IMR-90 (cell line): ENCODE measurements around the gene BCL11A. TPM values are rescaled to one million over a fixed set of nuclear protein-coding genes. Genes with fewer than 3 reads are reported as not detected.

Experiments
- ATAC-seq: fragments of 200-7000 bp; cut with Tn5 transposase; 2 replicates; pipeline ENCODE4 v1.9.1; 2020; ENCODE audit warnings: low read depth, mild to moderate bottlenecking, moderate library complexity
- BruUV-seq: library from RNA; stranded (reverse); fragments of 400-500 nt; replicated peaks from 2 replicates; lab custom pipeline; 2021; lab: Mats Ljungman, UMichigan
- CTCF ChIA-PET: fragments of 300-600 bp; formaldehyde crosslinking; extraction: SDS; loops from one replicate; lab custom pipeline; 2021; ENCODE audit warnings: antibody characterized with exemption; lab: Yijun Ruan, JAX
- POLR2A ChIA-PET: fragments of 300-600 bp; sonication (Branson Sonifier 250); formaldehyde crosslinking; loops from one replicate; lab custom pipeline; 2022; ENCODE audit warnings: antibody characterized with exemption; ENCODE audit not compliant: unreplicated experiment; lab: Charles Lee
- DNase-seq: peaks from one replicate; pipeline ENCODE4 v3.0.0; 2013
- H2AFZ ChIP-seq: replicated peaks from 2 replicates; pipeline ENCODE3; 2013; ENCODE audit warnings: low read length, mild to moderate bottlenecking; ENCODE audit not compliant: poor library complexity
- H2AK5ac ChIP-seq: 2 replicates; pipeline ENCODE4 v1.6.1; 2013; ENCODE audit warnings: low read depth, low read length, inconsistent platforms
- H2AK9ac ChIP-seq: replicated peaks from 2 replicates; pipeline ENCODE3; 2013; ENCODE audit warnings: mild to moderate bottlenecking, low read depth, low read length, moderate library complexity; ENCODE audit not compliant: poor library complexity
- H2BK120ac ChIP-seq: 2 replicates; pipeline ENCODE4 v1.6.1; 2013; ENCODE audit warnings: low read depth, low read length, inconsistent platforms
- H2BK15ac ChIP-seq: 3 replicates; pipeline ENCODE4 v1.6.1; 2013; ENCODE audit warnings: low read depth, low read length, inconsistent platforms
- H2BK20ac ChIP-seq: 2 replicates; pipeline ENCODE4 v1.6.1; 2013; ENCODE audit warnings: low read depth, mild to moderate bottlenecking, inconsistent platforms, low read length, moderate library complexity
- H2BK5ac ChIP-seq: 2 replicates; pipeline ENCODE4 v1.6.1; 2013; ENCODE audit warnings: mild to moderate bottlenecking, low read depth, low read length, inconsistent platforms; ENCODE audit not compliant: poor library complexity, severe bottlenecking
- H3K14ac ChIP-seq: replicated peaks from 2 replicates; pipeline ENCODE4 v1.6.1; 2013; ENCODE audit warnings: low read depth, low read length, inconsistent platforms
- H3K18ac ChIP-seq: 2 replicates; pipeline ENCODE4 v1.6.1; 2013; ENCODE audit warnings: low read depth, low read length, control low read depth
- H3K23ac ChIP-seq: 2 replicates; pipeline ENCODE4 v1.6.1; 2013; ENCODE audit warnings: low read depth, low read length, inconsistent platforms
- H3K27ac ChIP-seq: 2 replicates; pipeline ENCODE4 v1.5.1; 2013; ENCODE audit warnings: mild to moderate bottlenecking, control low read depth, low read length; ENCODE audit not compliant: insufficient read depth
- H3K27me3 ChIP-seq: 2 replicates; pipeline ENCODE4 v1.6.1; 2013; ENCODE audit warnings: low read length; ENCODE audit not compliant: control insufficient read depth, insufficient read depth
- H3K36me3 ChIP-seq: 2 replicates; pipeline ENCODE4 v1.6.1; 2013; ENCODE audit warnings: low read length, mixed read lengths; ENCODE audit not compliant: control insufficient read depth, insufficient read depth
- H3K4ac ChIP-seq: 2 replicates; pipeline ENCODE4 v1.6.1; 2013; ENCODE audit warnings: low read depth, low read length, inconsistent platforms
- H3K4me1 ChIP-seq: 2 replicates; pipeline ENCODE4 v1.6.1; 2013; ENCODE audit warnings: low read length, mixed read lengths; ENCODE audit not compliant: control insufficient read depth, insufficient read depth
- H3K4me2 ChIP-seq: 2 replicates; pipeline ENCODE4 v1.6.1; 2013; ENCODE audit warnings: low read depth, mild to moderate bottlenecking, control low read depth, low read length, moderate library complexity
- H3K4me3 ChIP-seq: 2 replicates; pipeline ENCODE4 v1.5.1; 2013; ENCODE audit warnings: low read depth, mild to moderate bottlenecking, control low read depth, low read length, moderate library complexity; ENCODE audit not compliant: insufficient read depth
- H3K56ac ChIP-seq: 2 replicates; pipeline ENCODE4 v1.6.1; 2013; ENCODE audit warnings: low read length, inconsistent platforms; ENCODE audit not compliant: insufficient read depth; ENCODE audit errors: extremely low read depth
- H3K79me1 ChIP-seq, 2 experiments: 2 replicates each; pipeline ENCODE4 v1.6.1; 2013; ENCODE audit warnings: low read length in 2 of 2, inconsistent platforms in 1 of 2, low read depth in 1 of 2
- H3K9ac ChIP-seq: 2 replicates; pipeline ENCODE4 v1.6.1; 2013; ENCODE audit warnings: low read depth, low read length, control low read depth
- H3K9me1 ChIP-seq: 2 replicates; pipeline ENCODE4 v1.6.1; 2013; ENCODE audit warnings: low read length, inconsistent platforms; ENCODE audit not compliant: insufficient read depth
- H3K9me3 ChIP-seq: 2 replicates; pipeline ENCODE4 v1.6.1; 2013; ENCODE audit warnings: low read length; ENCODE audit not compliant: control insufficient read depth, insufficient read depth
- H4K20me1 ChIP-seq: 2 replicates; pipeline ENCODE4 v1.6.1; 2013; ENCODE audit warnings: low read length, inconsistent platforms; ENCODE audit not compliant: insufficient read depth
- H4K5ac ChIP-seq: 2 replicates; pipeline ENCODE4 v1.6.1; 2013; ENCODE audit warnings: mild to moderate bottlenecking, low read depth, low read length, control low read depth
- H4K8ac ChIP-seq, 2 experiments: 2 replicates each; pipeline ENCODE4 v1.6.1; 2013; ENCODE audit warnings: low read depth in 2 of 2, low read length in 2 of 2, control low read depth in 1 of 2, inconsistent platforms in 1 of 2
- H4K91ac ChIP-seq: 2 replicates; pipeline ENCODE4 v1.6.1; 2013; ENCODE audit warnings: low read depth, low read length, inconsistent platforms; ENCODE audit not compliant: insufficient read depth
- BHLHE40 ChIP-seq: fragments of 150-350 bp; IDR thresholded peaks from 2 replicates; pipeline ENCODE4 v1.6.1; 2016; ENCODE audit warnings: mild to moderate bottlenecking, low read depth, low read length
- CEBPB ChIP-seq: IDR thresholded peaks from 2 replicates; pipeline ENCODE4 v1.6.1; 2012; ENCODE audit warnings: low read depth, low read length, improper control_type of control experiment
- FOS ChIP-seq: fragments of 150-350 bp; IDR thresholded peaks from 2 replicates; pipeline ENCODE4 v1.6.1; 2016; ENCODE audit warnings: low read depth, low read length
- MAFK ChIP-seq: IDR thresholded peaks from 2 replicates; pipeline ENCODE4 v1.6.1; 2012; ENCODE audit warnings: low read depth, low read length, improper control_type of control experiment
- MAZ ChIP-seq: IDR thresholded peaks from 2 replicates; pipeline ENCODE4 v1.6.1; 2012; ENCODE audit warnings: low read depth, mild to moderate bottlenecking, low read length, improper control_type of control experiment, moderate library complexity, borderline replicate concordance
- MXI1 ChIP-seq: IDR thresholded peaks from 2 replicates; pipeline ENCODE4 v1.6.1; 2012; ENCODE audit warnings: low read depth, mild to moderate bottlenecking, low read length, moderate library complexity, borderline replicate concordance
- NFE2L2 ChIP-seq: fragments of 150-350 bp; IDR thresholded peaks from 2 replicates; pipeline ENCODE4 v1.6.1; 2016; ENCODE audit warnings: low read depth, mild to moderate bottlenecking, low read length
- RAD21 ChIP-seq: IDR thresholded peaks from 2 replicates; pipeline ENCODE4 v1.6.1; 2012; ENCODE audit warnings: low read length, improper control_type of control experiment
- RCOR1 ChIP-seq: IDR thresholded peaks from 2 replicates; pipeline ENCODE4 v1.6.1; 2012; ENCODE audit warnings: mild to moderate bottlenecking, low read length, improper control_type of control experiment; ENCODE audit not compliant: insufficient replicate concordance
- RFX5 ChIP-seq: IDR thresholded peaks from 2 replicates; pipeline ENCODE4 v1.8.0; 2012; ENCODE audit warnings: low read depth, mild to moderate bottlenecking, low read length, moderate library complexity
- SMC3 ChIP-seq: fragments of 150-350 bp; IDR thresholded peaks from 2 replicates; pipeline ENCODE4 v1.6.1; 2016; ENCODE audit warnings: low read depth, mild to moderate bottlenecking, antibody characterized with exemption, low read length, moderate library complexity
- USF2 ChIP-seq: fragments of 150-350 bp; IDR thresholded peaks from 2 replicates; pipeline ENCODE4 v1.6.1; 2017; ENCODE audit warnings: mild to moderate bottlenecking, antibody characterized with exemption, low read length, low read depth
- WGBS, 2 experiments: methylation state at CpG; one replicate each; pipeline versions ENCODE4 v1.1.5 to v1.1.7; 2013; ENCODE audit warnings: missing lambda C conversion rate in 2 of 2; ENCODE audit not compliant: insufficient read length in 1 of 2; ENCODE audit errors: extremely low coverage in 2 of 2; 5-methylcytosine and 5-hydroxymethylcytosine counted together
- dilution Hi-C: fragments of 300-500 bp; cut with HindIII; formaldehyde crosslinking; loops from one replicate; pipeline ENCODE4 v1.14.3; 2018; ENCODE audit warnings: low sequenced_read_pairs; ENCODE audit not compliant: unreplicated experiment
- in situ Hi-C: fragments of 300-500 bp; cut with MboI; formaldehyde crosslinking; loops from 3 replicates; pipeline ENCODE4 v1.14.3; 2019; ENCODE audit warnings: low sequenced_read_pairs, inconsistent platforms, mixed read lengths
- intact Hi-C: fragments of 100-400 bp; cut with micrococcal nuclease; formaldehyde crosslinking; loops from 2 replicates; pipeline ENCODE4 v1.10.0; 2022
- polyA plus RNA-seq, 3 experiments: library from polyadenylated mRNA; depleted of rRNA; stranded (reverse); fragments of >200 nt; gene quantifications; 2 replicates each; pipeline ENCODE4 v1.2.3, GENCODE V29; 2012; ENCODE audit warnings: low replicate concordance in 1 of 3
- total RNA-seq: library from RNA; depleted of rRNA; stranded (reverse); fragments of >200 nt; gene quantifications from 2 replicates; pipeline ENCODE4 v1.2.3, GENCODE V29; 2012
- TF ChIP-seq, protein P1 (sequence below): conservative IDR thresholded peaks from 2 replicates; pipeline ENCODE4 v1.5.1; 2012; ENCODE audit warnings: mild to moderate bottlenecking, low read depth, low read length, improper control_type of control experiment

Gene BCL11A
- total and polyA plus RNA-seq, 2 of the 4 experiments (the other 2 are of a cell fraction), result 1.0 to 1.1 TPM

GRCh38 chr2:60474301-60474700 is 79.2 kb downstream of the BCL11A start:
- DNase-seq, result no peak
- no CpG with 5 or more reads among the region's 2 CpGs for WGBS, 2 experiments
- Histone ChIP-seq H3K9ac (no peak overlapping the region), H3K27me3 (peaks cover 2% of the 10 kb centered on the region; the same call in 1 of the 2 replicates), H3K4me1 (no peaks in the 10 kb centered on the region), H3K4me3 (no peak overlapping the region), H4K5ac (no peak overlapping the region), H3K18ac (no peak overlapping the region), H2AK9ac (no peak overlapping the region), H4K8ac (no peak overlapping the region), H3K9me1 (peaks cover 3% of the 10 kb centered on the region; the same call in 1 of the 2 replicates), H3K36me3 (no peaks in the 10 kb centered on the region), H3K23ac (no peak overlapping the region), H2BK120ac (no peak overlapping the region), H3K4ac (no peak overlapping the region), H3K27ac (no peak overlapping the region), H2AK5ac (no peak overlapping the region), H4K91ac (no peak overlapping the region), H3K4me2 (no peak overlapping the region), H2BK20ac (no peak overlapping the region), H2AFZ (no peak overlapping the region), H3K14ac (no peak overlapping the region), H2BK5ac (no peak overlapping the region), H3K79me1 (no peaks in the 10 kb centered on the region), H3K9me3 (no peaks in the 10 kb centered on the region), H3K56ac (no peak overlapping the region), H4K20me1 (no peaks in the 10 kb centered on the region), H2BK15ac (no peak overlapping the region)
- dilution Hi-C loops, result no loop called here
- no TSS peak for BruUV-seq
- intact Hi-C loops, result no loop called here
- POLR2A ChIA-PET, result no interaction called here
- TF ChIP-seq, protein P1, sequence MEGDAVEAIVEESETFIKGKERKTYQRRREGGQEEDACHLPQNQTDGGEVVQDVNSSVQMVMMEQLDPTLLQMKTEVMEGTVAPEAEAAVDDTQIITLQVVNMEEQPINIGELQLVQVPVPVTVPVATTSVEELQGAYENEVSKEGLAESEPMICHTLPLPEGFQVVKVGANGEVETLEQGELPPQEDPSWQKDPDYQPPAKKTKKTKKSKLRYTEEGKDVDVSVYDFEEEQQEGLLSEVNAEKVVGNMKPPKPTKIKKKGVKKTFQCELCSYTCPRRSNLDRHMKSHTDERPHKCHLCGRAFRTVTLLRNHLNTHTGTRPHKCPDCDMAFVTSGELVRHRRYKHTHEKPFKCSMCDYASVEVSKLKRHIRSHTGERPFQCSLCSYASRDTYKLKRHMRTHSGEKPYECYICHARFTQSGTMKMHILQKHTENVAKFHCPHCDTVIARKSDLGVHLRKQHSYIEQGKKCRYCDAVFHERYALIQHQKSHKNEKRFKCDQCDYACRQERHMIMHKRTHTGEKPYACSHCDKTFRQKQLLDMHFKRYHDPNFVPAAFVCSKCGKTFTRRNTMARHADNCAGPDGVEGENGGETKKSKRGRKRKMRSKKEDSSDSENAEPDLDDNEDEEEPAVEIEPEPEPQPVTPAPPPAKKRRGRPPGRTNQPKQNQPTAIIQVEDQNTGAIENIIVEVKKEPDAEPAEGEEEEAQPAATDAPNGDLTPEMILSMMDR, result no peak
- TF ChIP-seq MAZ (no peak), BHLHE40 (no peak), FOS (no peak), NFE2L2 (no peak), USF2 (no peak), SMC3 (no peak), CEBPB (no peak), RFX5 (no peak), MAFK (no peak), MXI1 (no peak), RAD21 (no peak), RCOR1 (no peak)
- no peak for ATAC-seq
- in situ Hi-C loops, result no loop called here
- CTCF ChIA-PET, result no interaction called here
